Activated CD8-positive, alpha-beta T cell treated with anti-CD3 and anti-CD28 coated beads for 36 hours (primary cell): Measurements from ENCODE around the gene ADGRB3. TPM values are rescaled to one million over a fixed set of nuclear protein-coding genes. Genes with fewer than 3 reads are reported as not detected.

Experiments
- ATAC-seq: fragments of 200-7000 bp; cut with Tn5 transposase; one replicate; pipeline ENCODE4 v1.10.0; 2021; ENCODE audit warnings: mild to moderate bottlenecking, moderate library complexity
- CTCF ChIA-PET: fragments of 350-600 bp; sonication (Branson Sonifier 250); formaldehyde crosslinking; loops from one replicate; lab custom pipeline; 2021; ENCODE audit warnings: antibody characterized with exemption; lab: Charles Lee
- POLR2A ChIA-PET: fragments of 350-600 bp; sonication (Branson Sonifier 250); formaldehyde crosslinking; loops from one replicate; lab custom pipeline; 2021; ENCODE audit warnings: antibody characterized with exemption; lab: Charles Lee
- DNase-seq: peaks from one replicate; pipeline ENCODE4 v3.0.0-alpha.2; 2020
- H3K27ac Mint-ChIP-seq: one replicate; pipeline ENCODE4 v1.8.0; 2021; ENCODE audit warnings: mild to moderate bottlenecking, mixed read lengths
- H3K27me3 Mint-ChIP-seq: one replicate; pipeline ENCODE4 v1.8.0; 2021; ENCODE audit warnings: mixed read lengths
- H3K36me3 Mint-ChIP-seq: one replicate; pipeline ENCODE4 v1.8.0; 2021; ENCODE audit warnings: low read depth, mixed read lengths
- H3K4me1 Mint-ChIP-seq: one replicate; pipeline ENCODE4 v1.8.0; 2021; ENCODE audit warnings: low read depth, mixed read lengths
- H3K4me3 Mint-ChIP-seq: one replicate; pipeline ENCODE4 v1.8.0; 2021; ENCODE audit warnings: mild to moderate bottlenecking, moderate library complexity, mixed read lengths
- H3K9me3 Mint-ChIP-seq: one replicate; pipeline ENCODE4 v1.8.0; 2021; ENCODE audit warnings: mixed read lengths
- CTCF ChIP-seq: fragments of 200-600 bp; IDR thresholded peaks from one replicate; pipeline ENCODE4 v1.8.0; 2022; ENCODE audit warnings: antibody characterized with exemption, mild to moderate bottlenecking
- intact Hi-C: fragments of 100-400 bp; cut with micrococcal nuclease; formaldehyde crosslinking; loops from one replicate; pipeline ENCODE4 v1.10.0; 2022
- total RNA-seq, 2 experiments: library from RNA; stranded (reverse); gene quantifications; one replicate each; pipeline ENCODE4 v1.2.3, GENCODE V29; 2021

Gene ADGRB3
- total RNA-seq, 2 experiments from 2014 or later, result not detected

- CTCF ChIA-PET, result no interaction called here
- DNase-seq (no peak), ATAC-seq (no peak)
- Mint-ChIP-seq H3K27me3 (no peaks in the 10 kb centered on the region), H3K27ac (no peak overlapping the region), H3K9me3 (no peaks in the 10 kb centered on the region), H3K4me3 (no peak overlapping the region), H3K4me1 (no peaks in the 10 kb centered on the region), H3K36me3 (no peaks in the 10 kb centered on the region)
- no peak for TF ChIP-seq CTCF
- intact Hi-C loops, result no loop called here
- POLR2A ChIA-PET, result no interaction called here
Measured at GRCh38 chr6:68756454-68757375, 121.6 kb downstream of the ADGRB3 start.

DNA sequence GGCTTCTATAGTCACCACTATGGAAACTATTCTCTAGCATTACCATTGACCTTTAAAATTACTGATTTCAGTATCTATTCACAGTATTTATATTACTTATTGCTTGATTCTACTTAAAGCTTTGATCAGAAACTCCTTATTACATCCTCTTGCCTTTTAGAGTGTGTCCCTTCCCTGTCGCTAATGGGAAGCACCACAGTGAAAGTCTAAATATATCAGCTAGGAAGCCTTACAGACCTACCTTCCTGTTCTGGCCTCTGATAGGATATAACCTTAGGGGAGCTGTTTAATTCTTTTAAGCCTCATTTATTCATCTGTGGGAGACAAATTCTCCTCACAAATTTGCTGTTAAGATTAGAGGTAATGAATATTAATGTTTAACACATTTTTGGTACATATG lies 122.7 kb downstream of the ADGRB3 start:
- CTCF ChIA-PET, result no interaction called here
- ATAC-seq (no peak), DNase-seq (no peak)
- intact Hi-C loops, result no loop called here
- no peak overlapping the region for H3K27ac Mint-ChIP-seq
- H3K9me3 Mint-ChIP-seq, result no peaks in the 10 kb centered on the region
- no peak for TF ChIP-seq CTCF
- H3K27me3 Mint-ChIP-seq, result no peaks in the 10 kb centered on the region
- no peaks in the 10 kb centered on the region for H3K4me1 Mint-ChIP-seq
- H3K36me3 Mint-ChIP-seq, result no peaks in the 10 kb centered on the region
- H3K4me3 Mint-ChIP-seq, result no peak overlapping the region
- POLR2A ChIA-PET, result no interaction called here

- H3K9me3 Mint-ChIP-seq, result no peaks in the 10 kb centered on the region
- no peak for DNase-seq
- no peaks in the 10 kb centered on the region for H3K36me3 Mint-ChIP-seq
- no peaks in the 10 kb centered on the region for H3K27me3 Mint-ChIP-seq
- no peak for ATAC-seq
- H3K4me3 Mint-ChIP-seq, result no peak overlapping the region
- CTCF ChIA-PET, result no interaction called here
- POLR2A ChIA-PET, result no interaction called here
- TF ChIP-seq CTCF, result no peak
- H3K4me1 Mint-ChIP-seq, result no peaks in the 10 kb centered on the region
- H3K27ac Mint-ChIP-seq, result no peak overlapping the region
- intact Hi-C loops, result no loop called here
Measured at GRCh38 chr6:68758559-68758958, 123.5 kb downstream of the ADGRB3 start.

GRCh38 chr6:68760485-68760884 lies 125.4 kb downstream of the ADGRB3 start:
- Mint-ChIP-seq H3K4me3 (no peak overlapping the region), H3K27me3 (no peaks in the 10 kb centered on the region), H3K27ac (no peak overlapping the region), H3K9me3 (no peaks in the 10 kb centered on the region), H3K4me1 (no peaks in the 10 kb centered on the region), H3K36me3 (no peaks in the 10 kb centered on the region)
- ChIA-PET CTCF (no interaction called here), POLR2A (no interaction called here)
- intact Hi-C loops, result no loop called here
- TF ChIP-seq CTCF, result no peak
- ATAC-seq (no peak), DNase-seq (no peak)

DNA sequence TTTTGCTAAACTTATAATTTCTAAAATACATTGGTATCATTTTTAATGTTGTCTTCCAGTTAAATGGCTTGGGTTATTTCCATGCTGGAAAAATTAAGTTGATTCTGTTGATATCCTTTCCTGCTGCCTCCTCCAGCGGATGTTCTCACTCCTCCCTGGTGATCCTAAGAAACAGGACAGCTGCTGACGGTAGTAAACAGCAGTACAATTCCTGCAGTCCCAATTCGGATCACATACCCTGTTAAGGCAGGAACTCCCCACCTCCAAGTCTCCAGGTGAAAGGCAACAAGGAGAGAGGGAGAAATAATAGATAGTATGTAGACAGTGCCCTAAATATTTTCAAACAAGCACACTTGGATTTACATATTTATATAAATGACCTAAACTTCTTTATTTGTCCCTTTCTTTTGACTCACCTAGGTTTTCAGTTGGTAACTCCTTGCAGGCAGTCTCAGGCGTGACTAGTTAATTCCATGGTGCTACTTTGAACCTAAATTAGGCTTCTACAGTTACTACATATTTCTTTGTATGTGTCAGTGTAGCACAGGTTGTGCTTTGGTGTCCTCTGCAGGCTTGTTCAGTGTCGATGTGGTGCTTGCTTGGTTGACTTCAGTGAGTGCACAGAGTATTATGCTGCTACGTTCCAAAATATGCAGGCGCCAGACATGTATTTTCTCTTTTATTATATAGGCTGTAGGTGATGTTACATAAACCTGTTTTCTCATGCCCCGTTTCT lies 126.0 kb downstream of the ADGRB3 start:
- H3K36me3 Mint-ChIP-seq, result no peaks in the 10 kb centered on the region
- H3K4me1 Mint-ChIP-seq, result no peaks in the 10 kb centered on the region
- no peaks in the 10 kb centered on the region for H3K9me3 Mint-ChIP-seq
- DNase-seq (no peak), ATAC-seq (no peak)
- no peak for TF ChIP-seq CTCF
- intact Hi-C loops, result no loop called here
- H3K4me3 Mint-ChIP-seq, result no peak overlapping the region
- ChIA-PET CTCF (no interaction called here), POLR2A (no interaction called here)
- H3K27ac Mint-ChIP-seq, result no peak overlapping the region
- H3K27me3 Mint-ChIP-seq, result no peaks in the 10 kb centered on the region
